Fibroblast of lung (primary cell): ENCODE results near the gene CUL1. TPM values are rescaled to one million over a fixed set of nuclear protein-coding genes. Genes with fewer than 3 reads are reported as not detected.

ENCODE experiments used
- DNase-seq, 2 donors: peaks; one replicate each; pipeline versions ENCODE4 v3.0.0 to v3.0.0-alpha.2; 2010; ENCODE audit warnings: low read depth in 2 of 2
- H2AFZ ChIP-seq: 2 replicates; pipeline ENCODE4 v1.5.1; 2012; ENCODE audit warnings: low read length, control low read depth, inconsistent platforms
- H3K27ac ChIP-seq: 2 replicates; pipeline ENCODE4 v1.5.1; 2011; ENCODE audit warnings: low read length, control low read depth; ENCODE audit not compliant: insufficient read depth
- H3K27me3 ChIP-seq: 2 replicates; pipeline ENCODE4 v1.5.1; 2011; ENCODE audit warnings: mild to moderate bottlenecking, low read length; ENCODE audit not compliant: control insufficient read depth, insufficient read depth
- H3K36me3 ChIP-seq: 2 replicates; pipeline ENCODE4 v1.5.1; 2011; ENCODE audit warnings: low read length; ENCODE audit not compliant: control insufficient read depth, insufficient read depth
- H3K4me1 ChIP-seq: 2 replicates; pipeline ENCODE4 v1.5.1; 2011; ENCODE audit warnings: low read length; ENCODE audit not compliant: control insufficient read depth, insufficient read depth; ENCODE audit errors: extremely low read depth
- H3K4me2 ChIP-seq: 2 replicates; pipeline ENCODE4 v1.5.1; 2011; ENCODE audit warnings: low read length, control low read depth; ENCODE audit not compliant: insufficient read depth; ENCODE audit errors: extremely low read depth
- H3K4me3 ChIP-seq, 4 experiments: fragments of 200-600 bp in 1 of 4; sonication (generic) in 1 of 4; replicated peaks in 1 of 4; 2 replicates each; pipeline ENCODE4 v1.5.1; 2011 to 2016; ENCODE audit warnings: low read length in 4 of 4, low read depth in 3 of 4, mild to moderate bottlenecking in 3 of 4, control low read depth in 2 of 4, inconsistent platforms in 1 of 4, mixed read lengths in 1 of 4; ENCODE audit not compliant: insufficient read depth in 1 of 4; ENCODE audit errors: control extremely low read depth in 1 of 4
- H3K79me2 ChIP-seq: 2 replicates; pipeline ENCODE4 v1.5.1; 2012; ENCODE audit warnings: mild to moderate bottlenecking, low read length, inconsistent platforms; ENCODE audit not compliant: control insufficient read depth, insufficient read depth
- H3K9ac ChIP-seq: 2 replicates; pipeline ENCODE4 v1.5.1; 2011; ENCODE audit warnings: mild to moderate bottlenecking, low read length, control low read depth; ENCODE audit not compliant: insufficient read depth
- H3K9me3 ChIP-seq: 2 replicates; pipeline ENCODE4 v1.5.1; 2012; ENCODE audit warnings: low read depth, low read length; ENCODE audit not compliant: control insufficient read depth, insufficient read depth
- H4K20me1 ChIP-seq: 2 replicates; pipeline ENCODE4 v1.5.1; 2011; ENCODE audit warnings: low read length; ENCODE audit not compliant: control insufficient read depth, insufficient read depth; ENCODE audit errors: extremely low read depth
- CTCF ChIP-seq, 2 donors: IDR thresholded peaks in 1 of 2; conservative IDR thresholded peaks in 1 of 2; 1 replicate in 1 of 2; 2 replicates in 1 of 2; pipeline ENCODE4 v1.5.1; 2011 to 2012; ENCODE audit warnings: low read length in 2 of 2, control low read depth in 1 of 2, inconsistent platforms in 1 of 2, low read depth in 1 of 2, mild to moderate bottlenecking in 1 of 2
- EZH2 ChIP-seq: IDR thresholded peaks from 2 replicates; pipeline ENCODE4 v1.5.1; 2012; ENCODE audit warnings: low read length, control low read depth, mild to moderate bottlenecking; ENCODE audit errors: missing control alignments
- polyA plus RNA-seq, 2 donors: library from polyadenylated mRNA; depleted of rRNA in 1 of 2; stranded (reverse) in 1 of 2; unstranded in 1 of 2; fragments of >200 nt; gene quantifications; 2 replicates each; pipeline ENCODE4 v1.2.1, GENCODE V29; 2011 to 2012; ENCODE audit warnings: missing spikeins in 1 of 2
- total RNA-seq: library from RNA; depleted of rRNA; stranded (reverse); fragments of >200 nt; gene quantifications from 2 replicates; pipeline ENCODE4 v1.2.1, GENCODE V29; 2014

CUL1 gene
- total and polyA plus RNA-seq, 2 donors (not counting 1 experiment from before 2014, with no cell fraction given): 47.9 to 52.3 TPM

DNA sequence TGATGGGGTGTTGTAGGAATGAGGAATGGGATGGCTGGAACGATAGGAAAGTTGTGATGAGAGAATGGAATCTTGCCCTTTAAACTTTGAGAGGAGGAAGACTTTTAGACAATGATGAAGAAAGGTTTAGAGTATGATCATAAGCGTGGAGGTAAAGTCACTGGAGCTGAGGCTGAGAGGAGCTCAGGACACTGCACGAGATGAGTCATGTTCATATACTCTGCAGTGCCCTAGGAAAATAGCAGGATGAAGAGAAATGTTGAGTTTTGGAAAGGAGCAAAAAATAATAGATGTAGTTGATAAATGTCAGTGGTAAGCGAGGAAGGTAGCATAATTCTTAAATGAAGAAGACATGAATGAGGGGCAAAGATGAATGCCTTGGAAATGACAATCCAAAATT, 28.3 kb upstream of the CUL1 start:
- H3K27ac ChIP-seq: no peak overlapping the region
- DNase-seq: no peak
- H2AFZ ChIP-seq: no peak overlapping the region

GRCh38 chr7:148670807-148671206, 27.9 kb upstream of the CUL1 start:
- no peak overlapping the region for H3K4me3 ChIP-seq
- H3K27me3 ChIP-seq: no peaks in the 10 kb centered on the region
- no peaks in the 10 kb centered on the region for H3K36me3 ChIP-seq
- no peaks in the 10 kb centered on the region for H3K9me3 ChIP-seq
- no peaks in the 10 kb centered on the region for H4K20me1 ChIP-seq
- no peak for DNase-seq
- H3K4me2 ChIP-seq: no peak overlapping the region
- H3K4me1 ChIP-seq: no peaks in the 10 kb centered on the region
- no peak overlapping the region for H2AFZ ChIP-seq
- H3K79me2 ChIP-seq: no peaks in the 10 kb centered on the region
- TF ChIP-seq CTCF (conservative IDR thresholded peaks at IDR 0.05 in 1 of 2, IDR thresholded peaks at IDR 0.05 in 1 of 2; ENCODE audit: low read depth in 1 of 2, low read length in 2 of 2): no peak
- TF ChIP-seq EZH2: no peak
- H3K27ac ChIP-seq: no peak overlapping the region
- no peak overlapping the region for H3K9ac ChIP-seq

More for the DNA sequence above, 28.3 kb upstream of the CUL1 start:
- TF ChIP-seq EZH2 (no peak), CTCF (conservative IDR thresholded peaks at IDR 0.05 in 1 of 2, IDR thresholded peaks at IDR 0.05 in 1 of 2; ENCODE audit: low read depth in 1 of 2, low read length in 2 of 2) (no peak)
- Histone ChIP-seq H3K4me3 (no peak overlapping the region), H4K20me1 (no peaks in the 10 kb centered on the region), H3K79me2 (no peaks in the 10 kb centered on the region), H3K9me3 (no peaks in the 10 kb centered on the region), H3K27me3 (no peaks in the 10 kb centered on the region), H3K36me3 (no peaks in the 10 kb centered on the region), H3K4me2 (no peak overlapping the region), H3K4me1 (no peaks in the 10 kb centered on the region), H3K9ac (no peak overlapping the region)

GRCh38 chr7:148672041-148672440, 26.7 kb upstream of the CUL1 start:
- no peak overlapping the region for H3K9ac ChIP-seq
- no peaks in the 10 kb centered on the region for H3K79me2 ChIP-seq
- H3K4me1 ChIP-seq: no peaks in the 10 kb centered on the region
- H3K36me3 ChIP-seq: no peaks in the 10 kb centered on the region
- H3K27me3 ChIP-seq: no peaks in the 10 kb centered on the region
- H3K4me3 ChIP-seq: no peak overlapping the region
- no peaks in the 10 kb centered on the region for H4K20me1 ChIP-seq
- no peak overlapping the region for H3K4me2 ChIP-seq
- H3K9me3 ChIP-seq: no peaks in the 10 kb centered on the region
- peak overlapping the region; percentile 10 for H2AFZ ChIP-seq
- TF ChIP-seq CTCF (conservative IDR thresholded peaks at IDR 0.05 in 1 of 2, IDR thresholded peaks at IDR 0.05 in 1 of 2; ENCODE audit: low read depth in 1 of 2, low read length in 2 of 2): no peak
- no peak for TF ChIP-seq EZH2
- H3K27ac ChIP-seq: no peak overlapping the region
- no peak for DNase-seq
